GM12864 (cell line): ENCODE results near the gene SDHAF2.
"Not testable (repeated sequence)": the region's sequence is repeated elsewhere in the genome, so short reads cannot be mapped to it uniquely, and the experiment has no call there.

ENCODE experiments used
- DNase-seq: peaks from one replicate; pipeline ENCODE4 v3.0.0-alpha.2; 2011; ENCODE audit warnings: low read depth
- H3K4me3 ChIP-seq: 2 replicates; pipeline ENCODE4 v1.5.1; 2011; ENCODE audit warnings: mild to moderate bottlenecking, low read depth, low read length, control low read depth
- CTCF ChIP-seq: IDR thresholded peaks from 2 replicates; pipeline ENCODE4 v1.5.1; 2011; ENCODE audit warnings: low read depth, mild to moderate bottlenecking, moderate library complexity, low read length, control low read depth, inconsistent platforms; ENCODE audit errors: missing control alignments

The SDHAF2 gene

GRCh38 chr11:61460986-61461385 lies 31.1 kb downstream of the SDHAF2 start:
- H3K4me3 ChIP-seq = no peak overlapping the region
- DNase-seq = no peak
- TF ChIP-seq CTCF = no peak

- not testable (repeated sequence) for DNase-seq, H3K4me3 ChIP-seq
These were observed 37.7 kb downstream of the SDHAF2 start for GRCh38 chr11:61467602-61468001.

GRCh38 chr11:61468002-61468401 lies 38.1 kb downstream of the SDHAF2 start:
- no peak overlapping the region for H3K4me3 ChIP-seq
- no peak for DNase-seq
- no peak for TF ChIP-seq CTCF

GRCh38 chr11:61472282-61472681 lies 42.4 kb downstream of the SDHAF2 start:
- DNase-seq = no peak
- no peak overlapping the region for H3K4me3 ChIP-seq
- no peak for TF ChIP-seq CTCF

DNA sequence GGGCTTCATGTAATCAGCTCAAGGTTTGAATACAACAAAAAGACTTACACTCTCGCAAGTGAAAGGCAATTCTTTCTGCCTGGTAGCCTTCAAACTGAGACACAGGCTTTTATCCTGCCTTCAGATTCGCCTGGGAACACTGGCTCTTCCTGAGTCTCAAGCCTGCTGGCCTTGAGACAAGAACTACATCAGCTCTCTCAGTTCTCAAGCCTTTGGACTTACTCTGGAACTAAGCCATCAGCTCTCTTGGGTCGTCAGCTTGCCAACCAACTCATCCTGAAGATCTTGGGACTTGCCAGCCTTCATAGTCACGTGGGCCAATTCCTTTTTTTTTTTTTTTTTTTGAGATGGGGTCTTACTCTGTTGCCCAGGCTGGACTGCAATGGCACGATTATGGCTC lies 42.9 kb downstream of the SDHAF2 start:
- no peak overlapping the region for H3K4me3 ChIP-seq
- TF ChIP-seq CTCF = no peak
- DNase-seq = no peak

DNA sequence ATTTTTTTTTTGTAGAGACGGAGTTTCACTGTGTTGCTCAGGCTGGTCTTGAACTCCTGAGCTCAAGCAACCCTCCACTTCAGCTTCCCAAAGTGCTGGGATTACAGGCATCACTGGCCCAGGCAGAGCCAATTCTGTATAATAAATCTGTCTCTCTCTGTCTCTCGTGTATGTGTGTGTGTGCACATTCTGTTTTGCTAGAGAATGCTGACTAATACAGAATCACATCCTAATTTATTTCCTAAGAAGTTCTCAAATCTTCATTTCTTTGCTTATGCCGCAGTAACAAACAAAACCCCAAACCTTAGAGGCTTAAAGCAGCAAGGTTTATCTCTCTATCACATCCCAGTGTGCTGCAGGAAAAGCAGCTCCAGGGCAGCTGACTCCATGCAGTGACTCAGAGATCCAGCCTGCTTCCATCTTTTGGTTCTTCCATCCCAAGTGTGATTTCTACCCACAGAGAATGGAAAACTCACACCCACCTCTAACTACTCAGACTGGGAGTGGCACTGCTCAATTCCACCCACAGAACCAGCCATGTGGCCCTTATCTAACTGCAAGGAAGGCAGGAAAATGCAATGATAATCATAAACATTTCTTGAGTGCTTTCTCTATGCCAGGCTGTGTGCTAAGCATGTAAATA lies 43.6 kb downstream of the SDHAF2 start:
- H3K4me3 ChIP-seq = no peak overlapping the region
- TF ChIP-seq CTCF = no peak
- no peak for DNase-seq

DNA sequence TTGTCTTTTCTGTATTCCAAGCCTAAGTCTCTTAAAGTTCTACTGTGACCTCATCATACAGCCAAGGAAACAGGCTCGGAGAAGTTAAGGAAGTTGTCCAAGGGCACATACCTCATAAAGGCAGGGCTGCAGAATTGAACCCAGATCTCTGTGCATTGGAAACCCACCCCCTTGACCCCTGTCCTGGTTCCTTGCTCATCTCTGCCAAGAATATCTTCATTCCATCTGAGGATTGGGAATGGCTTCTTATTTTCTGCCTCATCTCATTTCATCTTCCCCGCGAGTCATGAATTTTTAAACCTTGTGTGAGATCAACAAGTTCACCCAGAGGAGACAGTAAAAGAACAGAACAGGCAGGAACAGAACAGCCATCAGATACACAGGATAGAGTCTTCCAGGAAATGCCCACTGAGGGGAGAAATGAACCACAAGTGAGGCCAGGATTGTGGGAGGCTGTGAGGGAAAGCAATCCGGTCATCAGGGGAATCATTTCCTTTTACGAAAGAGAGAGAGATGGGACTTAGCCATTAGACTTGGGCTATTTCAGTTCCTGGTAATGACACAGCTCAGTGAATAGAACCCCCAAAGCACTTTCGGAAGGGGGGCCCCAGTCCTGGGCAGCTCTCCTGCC lies 44.2 kb downstream of the SDHAF2 start:
- DNase-seq = no peak
- no peak for TF ChIP-seq CTCF
- H3K4me3 ChIP-seq = no peak overlapping the region
